ENCODE data around the gene GIPR. TPM values are rescaled to one million over a fixed set of nuclear protein-coding genes. Genes with fewer than 3 reads are reported as not detected.

GIPR gene
- total and polyA plus RNA-seq, 10 of the 15 experiments (the other 5 are each of a cell fraction or from before 2014, with no cell fraction given), result 1.7 to 26.3 (median 13.7) TPM

DNA sequence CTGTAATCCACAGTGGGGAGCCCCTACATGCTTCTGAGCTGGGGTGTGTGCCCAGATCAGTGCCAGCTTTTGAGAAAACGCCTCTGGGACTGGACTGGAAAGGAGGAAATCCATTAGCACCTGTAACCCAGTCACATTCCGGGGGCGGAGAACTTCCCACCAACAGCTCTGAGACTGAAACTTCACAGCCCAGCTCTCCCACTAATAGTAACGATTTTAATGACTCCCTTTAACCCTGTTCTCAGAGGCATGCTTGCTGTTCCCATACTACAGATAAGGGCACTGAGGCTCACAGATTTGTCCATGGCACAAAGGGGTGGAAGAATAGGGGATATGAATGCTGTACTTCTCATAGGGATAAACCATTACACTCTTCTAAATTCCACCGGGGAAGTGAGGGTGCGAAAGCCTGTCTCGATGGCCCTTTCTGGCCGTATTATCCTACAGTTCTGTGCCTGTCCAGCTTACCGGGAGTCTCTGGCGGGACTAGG is 61.8 kb downstream of the GIPR start:
- H3K4me1 ChIP-seq (ENCODE audit: control insufficient read depth, insufficient read depth, low read length), result peaks cover 4% of the 10 kb centered on the region; the same call in 1 of the 2 replicates
- DNase-seq (ENCODE audit: low read depth, low spot score), result peak; percentile 51
- intact Hi-C loops (cut with micrococcal nuclease; ENCODE audit: unreplicated experiment) (loop anchor here (1.0 to 5.0 kb wide), 2 partner anchors 24 to 37 kb away; partner anchors contain the start of gene SIX5), in situ Hi-C loops (cut with MboI) (no loop called here)
- no peaks in the 10 kb centered on the region; the same call in 1 of the 2 replicates for H4K20me1 ChIP-seq (ENCODE audit: control insufficient read depth, insufficient read depth)
- H3K9ac ChIP-seq (ENCODE audit: control insufficient read depth, insufficient read depth, low read length), result peak overlapping the region; percentile 87
- H3K79me2 ChIP-seq (ENCODE audit: control insufficient read depth, insufficient read depth, low read length), result peaks cover 61% of the 10 kb centered on the region
- CTCF ChIA-PET, result interaction anchor here (0.7 to 3.0 kb wide), 17 partner anchors 10 to 164 kb away, joined by 3 to 15 read pairs (median 5); partner anchors contain the start of genes QPCTL, SIX5 and SNRPD2
- 0% methylated on average over 10 of the region's 10 CpGs for WGBS (ENCODE audit: insufficient coverage, insufficient replicate concordance, low lambda C conversion rate, missing lambda C conversion rate)
- peak overlapping the region; percentile 90 for H3K27ac ChIP-seq (ENCODE audit: control insufficient read depth, insufficient read depth)
- POLR2A ChIA-PET, result interaction anchor here (0.6 to 3.8 kb wide), 10 partner anchors 12 to 133 kb away, joined by 3 to 58 read pairs (median 6); partner anchors contain the start of genes QPCTL, SIX5, SNRPD2 and SYMPK
- BruUV-seq (replicated peaks), result TSS peak; percentile 77
- peak overlapping the region; percentile 69 for H3K4me2 ChIP-seq (ENCODE audit: control insufficient read depth, insufficient read depth)
- H3K4me3 ChIP-seq, result peak overlapping the region; percentile 97
- peaks cover 0 to 7% of the 10 kb centered on the region in 2 experiments; a peak in 2 of 4 replicates for H3K36me3 ChIP-seq (ENCODE audit: control insufficient read depth in 2 of 2, insufficient read depth in 2 of 2, low read length in 1 of 2)
- peak; percentile 52 for ATAC-seq
- no peaks in the 10 kb centered on the region for H3K27me3 ChIP-seq (replicated peaks in 1 of 2; ENCODE audit: control insufficient read depth in 2 of 2, insufficient read depth in 2 of 2, low read length in 1 of 2)
- RAD21 ChIA-PET (ENCODE audit: unreplicated experiment), result interaction anchor here (0.6 to 3.0 kb wide), 9 partner anchors 12 to 88 kb away, joined by 3 to 27 read pairs (median 6); partner anchors contain the start of genes GIPR, QPCTL, SIX5 and SNRPD2
- SMC1A ChIA-PET (ENCODE audit: uncharacterized antibody, unreplicated experiment), result interaction anchor here (0.8 to 3.3 kb wide), 7 partner anchors 10 to 56 kb away, joined by 3 to 35 read pairs (median 11); partner anchors contain the start of genes QPCTL, SIX5 and SNRPD2
- H3K9me3 ChIP-seq (replicated peaks; ENCODE audit: control insufficient read depth, insufficient read depth, low read length), result no peaks in the 10 kb centered on the region
- no peak overlapping the region; the same call in 1 of the 2 replicates for H2AFZ ChIP-seq (ENCODE audit: control insufficient read depth, low read depth, low read length)
- FAIRE-seq, result peak; percentile 93
- TF ChIP-seq BHLHE40 (IDR thresholded peaks at IDR 0.05; ENCODE audit: borderline replicate concordance in 1 of 2, low read depth in 2 of 2, low read length in 1 of 2) (peak in 1 of 2 experiments; percentile 35; a peak in 1 of 4 replicates), POLR2AphosphoS5 (IDR thresholded peaks at IDR 0.05; ENCODE audit: low read length) (peak; percentile 71), MTA3 (IDR thresholded peaks at IDR 0.05; ENCODE audit: borderline replicate concordance, low read length) (peak; percentile 74; the same call in 1 of the 2 replicates), EP300 (IDR thresholded peaks at IDR 0.05; ENCODE audit: borderline replicate concordance in 1 of 2, control insufficient read depth in 1 of 2, low read depth in 2 of 2, low read length in 2 of 2) (no peak), IKZF2 (IDR thresholded peaks at IDR 0.05) (peak; percentile 74 to 83), MEF2B (IDR thresholded peaks at IDR 0.05; ENCODE audit: partially characterized antibody, poor library complexity, severe bottlenecking) (peak; percentile 70), IRF4 (IDR thresholded peaks at IDR 0.05; ENCODE audit: low read depth, low read length) (peak; percentile 55; the same call in 1 of the 2 replicates), WRNIP1 (IDR thresholded peaks at IDR 0.05; ENCODE audit: borderline replicate concordance, low read depth, low read length) (0 out of 2 replicates have a peak, but pooled peaks have one; percentile 27), ZNF217 (IDR thresholded peaks at IDR 0.05) (no peak), NFIC (IDR thresholded peaks at IDR 0.05; ENCODE audit: low read depth, low read length) (peak; percentile 24; the same call in 1 of the 2 replicates), YY1 (IDR thresholded peaks at IDR 0.05; ENCODE audit: low read depth, low read length) (0 out of 2 replicates have a peak, but pooled peaks have one; percentile 28), SREBF1 (IDR thresholded peaks at IDR 0.05; ENCODE audit: low read length) (no peak), EGR1 (IDR thresholded peaks at IDR 0.05; ENCODE audit: borderline replicate concordance in 1 of 2, low read depth in 2 of 2, low read length in 2 of 2) (peak in 1 of 2 experiments; percentile 90; a peak in 2 of 3 replicates), MTA2 (IDR thresholded peaks at IDR 0.05; ENCODE audit: low read depth) (peak; percentile 79), GATAD2B (conservative IDR thresholded peaks at IDR 0.05; ENCODE audit: low read depth) (peak; percentile 74), NR2F1 (conservative IDR thresholded peaks at IDR 0.05) (peak; percentile 46; the same call in 1 of the 2 replicates), TCF12 (IDR thresholded peaks at IDR 0.05; ENCODE audit: low read depth, low read length) (0 out of 2 replicates have a peak, but pooled peaks have one; percentile 41), NFXL1 (IDR thresholded peaks at IDR 0.05; ENCODE audit: borderline replicate concordance) (no peak), MEF2A (IDR thresholded peaks at IDR 0.05; ENCODE audit: insufficient read depth, low read depth, low read length) (no peak), NFYB (IDR thresholded peaks at IDR 0.05; ENCODE audit: insufficient read depth, low read depth, low read length) (0 out of 2 replicates have a peak, but pooled peaks have one; percentile 29), DPF2 (IDR thresholded peaks at IDR 0.05) (0 out of 2 replicates have a peak, but pooled peaks have one; percentile 39), EED (IDR thresholded peaks at IDR 0.05; ENCODE audit: low read depth) (peak; percentile 57), SMARCA5 (IDR thresholded peaks at IDR 0.05) (peak; percentile 95)
- TF ChIP-seq, protein P1, sequence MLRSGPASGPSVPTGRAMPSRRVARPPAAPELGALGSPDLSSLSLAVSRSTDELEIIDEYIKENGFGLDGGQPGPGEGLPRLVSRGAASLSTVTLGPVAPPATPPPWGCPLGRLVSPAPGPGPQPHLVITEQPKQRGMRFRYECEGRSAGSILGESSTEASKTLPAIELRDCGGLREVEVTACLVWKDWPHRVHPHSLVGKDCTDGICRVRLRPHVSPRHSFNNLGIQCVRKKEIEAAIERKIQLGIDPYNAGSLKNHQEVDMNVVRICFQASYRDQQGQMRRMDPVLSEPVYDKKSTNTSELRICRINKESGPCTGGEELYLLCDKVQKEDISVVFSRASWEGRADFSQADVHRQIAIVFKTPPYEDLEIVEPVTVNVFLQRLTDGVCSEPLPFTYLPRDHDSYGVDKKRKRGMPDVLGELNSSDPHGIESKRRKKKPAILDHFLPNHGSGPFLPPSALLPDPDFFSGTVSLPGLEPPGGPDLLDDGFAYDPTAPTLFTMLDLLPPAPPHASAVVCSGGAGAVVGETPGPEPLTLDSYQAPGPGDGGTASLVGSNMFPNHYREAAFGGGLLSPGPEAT (IDR thresholded peaks at IDR 0.05; ENCODE audit: low read depth), result peak; percentile 66; the same call in 1 of the 2 replicates
